Measurements from ENCODE around the gene ARHGEF17. TPM values are rescaled to one million over a fixed set of nuclear protein-coding genes. Genes with fewer than 3 reads are reported as not detected.

Gene ARHGEF17
- polyA plus RNA-seq, 3 donors = 0.16 to 1.2 (median 0.55) TPM

- intact Hi-C loops (cut with micrococcal nuclease) = no loop called here
- H3K4me3 ChIP-seq (replicated peaks in 1 of 3; ENCODE audit: low read depth in 2 of 3, low read length in 3 of 3) = no peak overlapping the region
- no peak for DNase-seq
- peak overlapping the region in 2 of 7 donors; percentile 61 to 62 for H3K27ac Mint-ChIP-seq
- peaks cover 5 to 12% of the 10 kb centered on the region in 2 donors for H3K4me1 ChIP-seq (ENCODE audit: control insufficient read depth in 1 of 2, insufficient read depth in 2 of 2, low read length in 2 of 2)
- no peaks in the 10 kb centered on the region for H4K20me1 ChIP-seq (ENCODE audit: insufficient read depth, low read length)
- H3K27me3 ChIP-seq (ENCODE audit: control insufficient read depth in 2 of 2, insufficient read depth in 2 of 2, low read length in 2 of 2) = peaks cover 0 to 5% of the 10 kb centered on the region in 2 donors
- H3K27me3 Mint-ChIP-seq (ENCODE audit: low read depth in 3 of 3) = peaks cover 4 to 8% (median 6%) of the 10 kb centered on the region in 3 donors
- H3K27ac ChIP-seq (ENCODE audit: low read depth in 1 of 2, low read length in 2 of 2) = no peak overlapping the region
- H2AFZ ChIP-seq (ENCODE audit: insufficient read depth, low read depth, low read length, poor library complexity, severe bottlenecking) = no peak overlapping the region
- H3K9ac ChIP-seq (ENCODE audit: insufficient read depth, low read length, poor library complexity, severe bottlenecking) = no peak overlapping the region
- H3K79me2 ChIP-seq (ENCODE audit: insufficient read depth, low read length) = no peaks in the 10 kb centered on the region
- TF ChIP-seq, protein P1, sequence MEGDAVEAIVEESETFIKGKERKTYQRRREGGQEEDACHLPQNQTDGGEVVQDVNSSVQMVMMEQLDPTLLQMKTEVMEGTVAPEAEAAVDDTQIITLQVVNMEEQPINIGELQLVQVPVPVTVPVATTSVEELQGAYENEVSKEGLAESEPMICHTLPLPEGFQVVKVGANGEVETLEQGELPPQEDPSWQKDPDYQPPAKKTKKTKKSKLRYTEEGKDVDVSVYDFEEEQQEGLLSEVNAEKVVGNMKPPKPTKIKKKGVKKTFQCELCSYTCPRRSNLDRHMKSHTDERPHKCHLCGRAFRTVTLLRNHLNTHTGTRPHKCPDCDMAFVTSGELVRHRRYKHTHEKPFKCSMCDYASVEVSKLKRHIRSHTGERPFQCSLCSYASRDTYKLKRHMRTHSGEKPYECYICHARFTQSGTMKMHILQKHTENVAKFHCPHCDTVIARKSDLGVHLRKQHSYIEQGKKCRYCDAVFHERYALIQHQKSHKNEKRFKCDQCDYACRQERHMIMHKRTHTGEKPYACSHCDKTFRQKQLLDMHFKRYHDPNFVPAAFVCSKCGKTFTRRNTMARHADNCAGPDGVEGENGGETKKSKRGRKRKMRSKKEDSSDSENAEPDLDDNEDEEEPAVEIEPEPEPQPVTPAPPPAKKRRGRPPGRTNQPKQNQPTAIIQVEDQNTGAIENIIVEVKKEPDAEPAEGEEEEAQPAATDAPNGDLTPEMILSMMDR (IDR thresholded peaks at IDR 0.05) = no peak
- H3K36me3 Mint-ChIP-seq = peaks cover 0 to 3% of the 10 kb centered on the region in 2 donors
- H3K9me3 ChIP-seq (replicated peaks in 1 of 2; ENCODE audit: control insufficient read depth in 1 of 2, insufficient read depth in 1 of 2, low read length in 2 of 2) = no peaks in the 10 kb centered on the region
- peaks cover 0 to 3% (median 0%) of the 10 kb centered on the region in 7 donors for H3K9me3 Mint-ChIP-seq
- no peak overlapping the region for H3K4me2 ChIP-seq (replicated peaks; ENCODE audit: extremely low read depth, low read length, poor library complexity, severe bottlenecking)
- no peaks in the 10 kb centered on the region for H3K36me3 ChIP-seq (replicated peaks in 1 of 2; ENCODE audit: control insufficient read depth in 1 of 2, insufficient read depth in 2 of 2, low read length in 2 of 2)
- peaks cover 23% of the 10 kb centered on the region for H3K4me1 Mint-ChIP-seq
- WGBS (ENCODE audit: insufficient coverage) = 100% methylated on average over 7 of the region's 13 CpGs
- H3K4me3 Mint-ChIP-seq = no peak overlapping the region
Measured at GRCh38 chr11:73325036-73325981, 17.2 kb downstream of the ARHGEF17 start.

GRCh38 chr11:73326929-73327811 lies 19.1 kb downstream of the ARHGEF17 start:
- no peak overlapping the region for H3K4me2 ChIP-seq (replicated peaks; ENCODE audit: extremely low read depth, low read length, poor library complexity, severe bottlenecking)
- no peak overlapping the region for H3K27ac ChIP-seq (ENCODE audit: low read depth in 1 of 2, low read length in 2 of 2)
- Mint-ChIP-seq H3K9me3 (peaks cover 0 to 3% (median 0%) of the 10 kb centered on the region in 7 donors), H3K27me3 (ENCODE audit: low read depth in 3 of 3) (peaks cover 0 to 8% (median 1%) of the 10 kb centered on the region in 3 donors), H3K4me1 (peaks cover 10% of the 10 kb centered on the region), H3K27ac (no peak overlapping the region), H3K36me3 (no peaks in the 10 kb centered on the region), H3K4me3 (no peak overlapping the region)
- no peaks in the 10 kb centered on the region for H3K79me2 ChIP-seq (ENCODE audit: insufficient read depth, low read length)
- no peak overlapping the region for H2AFZ ChIP-seq (ENCODE audit: insufficient read depth, low read depth, low read length, poor library complexity, severe bottlenecking)
- WGBS (ENCODE audit: insufficient coverage) = 57% methylated on average over 9 of the region's 10 CpGs
- H3K4me1 ChIP-seq (ENCODE audit: control insufficient read depth in 1 of 2, insufficient read depth in 2 of 2, low read length in 2 of 2) = peaks cover 0 to 5% of the 10 kb centered on the region in 2 donors
- no peak overlapping the region for H3K9ac ChIP-seq (ENCODE audit: insufficient read depth, low read length, poor library complexity, severe bottlenecking)
- TF ChIP-seq, protein P1 (IDR thresholded peaks at IDR 0.05) = no peak
- DNase-seq = peak in 1 of 3 donors; percentile 48
- no peak overlapping the region for H3K4me3 ChIP-seq (replicated peaks in 1 of 3; ENCODE audit: low read depth in 2 of 3, low read length in 3 of 3)
- H3K27me3 ChIP-seq (ENCODE audit: control insufficient read depth in 2 of 2, insufficient read depth in 2 of 2, low read length in 2 of 2) = no peaks in the 10 kb centered on the region
- H3K36me3 ChIP-seq (replicated peaks in 1 of 2; ENCODE audit: control insufficient read depth in 1 of 2, insufficient read depth in 2 of 2, low read length in 2 of 2) = no peaks in the 10 kb centered on the region
- no peaks in the 10 kb centered on the region for H4K20me1 ChIP-seq (ENCODE audit: insufficient read depth, low read length)
- intact Hi-C loops (cut with micrococcal nuclease) = no loop called here
- no peaks in the 10 kb centered on the region for H3K9me3 ChIP-seq (replicated peaks in 1 of 2; ENCODE audit: control insufficient read depth in 1 of 2, insufficient read depth in 1 of 2, low read length in 2 of 2)
